Coronary artery (tissue), 2 donors: ENCODE results near the gene CHMP6.
A peak's percentile ranks its signal among the peaks of the same experiment; 100 is the strongest.

Source experiments
- DNase-seq: peaks from one replicate; pipeline ENCODE4 v3.0.0-alpha.2; 2017; ENCODE audit warnings: low spot score
- H3K27ac ChIP-seq, 2 donors: fragments of 200-600 bp; sonication (generic); one replicate each; pipeline ENCODE4 v1.5.1; 2016 to 2019
- H3K4me3 ChIP-seq: fragments of 200-600 bp; sonication (generic); 2 replicates; pipeline ENCODE4 v1.5.1; 2016; ENCODE audit warnings: mild to moderate bottlenecking, moderate library complexity
- CTCF ChIP-seq: fragments of 200-600 bp; sonication (generic); IDR thresholded peaks from one replicate; pipeline ENCODE4 v1.5.1; 2019; ENCODE audit warnings: antibody characterized with exemption

The CHMP6 gene

GRCh38 chr17:80957461-80957941, 34.1 kb upstream of the CHMP6 start:
- no peak for DNase-seq
- H3K27ac ChIP-seq, result peak overlapping the region in 1 of 2 donors; percentile 11
- no peak overlapping the region for H3K4me3 ChIP-seq
- no peak for TF ChIP-seq CTCF

- DNase-seq, result peak; percentile 93
- Histone ChIP-seq H3K27ac (peak overlapping the region; percentile 79 to 94), H3K4me3 (peak overlapping the region; percentile 42)
- TF ChIP-seq CTCF, result no peak
Measured at GRCh38 chr17:80959330-80960036, 32.2 kb upstream of the CHMP6 start.

- no peak for TF ChIP-seq CTCF
- no peak for DNase-seq
- Histone ChIP-seq H3K4me3 (peak overlapping the region; percentile 42), H3K27ac (peak overlapping the region; percentile 79 to 94)
Measured at GRCh38 chr17:80960037-80960796, 31.4 kb upstream of the CHMP6 start.

GRCh38 chr17:80960797-80961452, 30.7 kb upstream of the CHMP6 start:
- TF ChIP-seq CTCF, result no peak
- no peak for DNase-seq
- H3K27ac ChIP-seq, result peak overlapping the region; percentile 79 to 94
- H3K4me3 ChIP-seq, result no peak overlapping the region

- no peak overlapping the region for H3K4me3 ChIP-seq
- no peak for DNase-seq
- no peak for TF ChIP-seq CTCF
- peak overlapping the region in 1 of 2 donors; percentile 94 for H3K27ac ChIP-seq
Measured at GRCh38 chr17:80961541-80962330, 29.9 kb upstream of the CHMP6 start.
